K562 (cell line): Measurements from ENCODE around the gene CCDC88C. TPM values are rescaled to one million over a fixed set of nuclear protein-coding genes. Genes with fewer than 3 reads are reported as not detected.

Source experiments
- ATAC-seq: fragments of 200-7000 bp; cut with Tn5 transposase; 3 replicates; pipeline ENCODE4 v1.9.1; 2020; ENCODE audit warnings: moderate library complexity
- BruUV-seq: library from RNA; stranded (reverse); fragments of 400-500 nt; replicated peaks from 2 replicates; lab custom pipeline; 2021; lab: Mats Ljungman, UMichigan
- CTCF ChIA-PET: fragments of 300-600 bp; formaldehyde crosslinking; extraction: SDS; loops from one replicate; lab custom pipeline; 2021; ENCODE audit warnings: low intra/inter-chr PET ratio; lab: Yijun Ruan, JAX
- POLR2A ChIA-PET: fragments of 300-600, 350-650 bp; sonication (Branson Sonifier 250); formaldehyde crosslinking; extraction: SDS; loops from one replicate; lab custom pipeline; 2021; ENCODE audit warnings: antibody characterized with exemption, inconsistent platforms; lab: Yijun Ruan, JAX
- DNase-seq, 4 experiments: peaks; one replicate each; pipeline versions ENCODE4 v3.0.0 to v3.0.0-alpha.2; 2011 to 2018; ENCODE audit warnings: low spot score in 3 of 4, mixed read lengths in 3 of 4; ENCODE audit errors: extremely low read depth in 1 of 4
- FAIRE-seq: peaks from 2 replicates; lab custom pipeline; 2011; peaks lifted over from hg19 to GRCh38; lab: Jason Lieb, UNC
- H2AFZ ChIP-seq: 2 replicates; pipeline ENCODE4 v1.6.0; 2011; ENCODE audit warnings: low read depth, low read length, control low read depth, inconsistent platforms
- H3K27ac ChIP-seq: fragments of 200-600 bp; 3 replicates; pipeline ENCODE4 v1.8.0; 2011; ENCODE audit warnings: low read depth, mild to moderate bottlenecking, control low read depth, inconsistent platforms, low read length, moderate library complexity, mixed read lengths; ENCODE audit errors: extremely low read depth
- H3K27me3 ChIP-seq, 2 experiments: fragments of 300-600 bp in 1 of 2; 2 replicates in 1 of 2; 3 replicates in 1 of 2; pipeline versions ENCODE4 v1.6.0 to v1.8.0; 2011; ENCODE audit warnings: inconsistent platforms in 2 of 2, low read length in 2 of 2, mild to moderate bottlenecking in 1 of 2, mixed read lengths in 1 of 2, moderate library complexity in 1 of 2; ENCODE audit not compliant: control insufficient read depth in 2 of 2, insufficient read depth in 2 of 2
- H3K36me3 ChIP-seq: fragments of 300-600 bp; 3 replicates; pipeline ENCODE4 v1.8.0; 2011; ENCODE audit warnings: mild to moderate bottlenecking, low read length, inconsistent platforms; ENCODE audit not compliant: control insufficient read depth, insufficient read depth
- H3K4me1 ChIP-seq, 2 experiments: fragments of 200-600 bp in 1 of 2; replicated peaks in 1 of 2; 2 replicates in 1 of 2; 3 replicates in 1 of 2; pipeline versions ENCODE4 v1.5.1 to v1.8.0; 2011; ENCODE audit warnings: inconsistent platforms in 2 of 2, low read length in 2 of 2, mild to moderate bottlenecking in 1 of 2, mixed read lengths in 1 of 2, moderate library complexity in 1 of 2; ENCODE audit not compliant: control insufficient read depth in 2 of 2, insufficient read depth in 2 of 2
- H3K4me2 ChIP-seq: 2 replicates; pipeline ENCODE4 v1.6.1; 2011; ENCODE audit warnings: low read length, control low read depth, inconsistent platforms, mixed read lengths; ENCODE audit not compliant: insufficient read depth
- H3K4me3 ChIP-seq: fragments of 200-600 bp; sonication (generic), shearing (Covaris generic); 2 replicates; pipeline ENCODE4 v1.5.1; 2016; ENCODE audit warnings: control low read depth, inconsistent platforms
- H3K79me2 ChIP-seq: fragments of 200-600 bp; 3 replicates; pipeline ENCODE4 v1.8.0; 2011; ENCODE audit warnings: low read length, inconsistent platforms; ENCODE audit not compliant: control insufficient read depth, insufficient read depth
- H3K9ac ChIP-seq, 2 experiments: 2 replicates each; pipeline versions ENCODE4 v1.6.0 to v1.6.1; 2011; ENCODE audit warnings: low read depth in 2 of 2, low read length in 2 of 2, control low read depth in 1 of 2, inconsistent platforms in 1 of 2, mild to moderate bottlenecking in 1 of 2, mixed read lengths in 1 of 2; ENCODE audit not compliant: insufficient read depth in 1 of 2
- H3K9me1 ChIP-seq: one replicate; pipeline ENCODE4 v1.6.0; 2011; ENCODE audit warnings: inconsistent platforms, mild to moderate bottlenecking, low read length, moderate library complexity; ENCODE audit not compliant: control insufficient read depth, insufficient read depth
- H3K9me3 ChIP-seq: replicated peaks from 2 replicates; pipeline ENCODE4 v1.5.1; 2011; ENCODE audit warnings: low read depth, low read length, inconsistent platforms; ENCODE audit not compliant: control insufficient read depth, insufficient read depth
- H4K20me1 ChIP-seq: replicated peaks from 2 replicates; pipeline ENCODE4 v1.6.1; 2011; ENCODE audit warnings: low read length, inconsistent platforms, mixed read lengths; ENCODE audit not compliant: control insufficient read depth, insufficient read depth
- CREB1 ChIP-seq, 2 experiments: sonication (generic) in 1 of 2; formaldehyde crosslinking in 1 of 2; IDR thresholded peaks; 2 replicates each; pipeline versions ENCODE4 v1.6.1 to v1.8.0; 2012 to 2022; ENCODE audit warnings: inconsistent platforms in 1 of 2, mild to moderate bottlenecking in 1 of 2, missing genetic modification reagents in 1 of 2, moderate library complexity in 1 of 2
- CREBBP ChIP-seq: IDR thresholded peaks from one replicate; pipeline ENCODE4 v1.6.1; 2012; ENCODE audit warnings: low read depth, mild to moderate bottlenecking, control low read depth, inconsistent platforms, low read length
- GATA2 ChIP-seq: sonication (generic); formaldehyde crosslinking; IDR thresholded peaks from 2 replicates; pipeline ENCODE4 v1.4.0; 2020; ENCODE audit warnings: mild to moderate bottlenecking, missing genetic modification reagents
- PHB2 ChIP-seq: fragments of 450-650 bp; IDR thresholded peaks from 2 replicates; pipeline ENCODE4 v1.6.1; 2017; ENCODE audit warnings: low read depth
- SMARCC2 ChIP-seq: fragments of 450-650 bp; IDR thresholded peaks from 2 replicates; pipeline ENCODE4 v1.6.1; 2017; ENCODE audit warnings: antibody characterized with exemption, moderate library complexity, mild to moderate bottlenecking, low read depth
- TSC22D4 ChIP-seq: fragments of 450-650 bp; IDR thresholded peaks from 2 replicates; pipeline ENCODE4 v1.6.1; 2016; ENCODE audit warnings: missing genetic modification characterization, missing biosample characterization, control low read depth
- ZFPM2 ChIP-seq: fragments of 250-450 bp; sonication (Bioruptor Pico); IDR thresholded peaks from 2 replicates; pipeline ENCODE4 v1.5.1; 2022; ENCODE audit warnings: mild to moderate bottlenecking
- ZNF830 ChIP-seq: fragments of 250-450 bp; sonication (Bioruptor Pico); IDR thresholded peaks from 2 replicates; pipeline ENCODE4 v1.5.0; 2021; ENCODE audit warnings: mild to moderate bottlenecking
- WGBS: fragments of 100-300 bp; shearing (Covaris generic); methylation state at CpG from one replicate; pipeline ENCODE4 v1.1.6; 2016; ENCODE audit warnings: low coverage, mixed read lengths; ENCODE audit not compliant: insufficient coverage; ENCODE audit errors: missing lambda C conversion rate; 5-methylcytosine and 5-hydroxymethylcytosine counted together
- in situ Hi-C: fragments of 300-500 bp; cut with MboI; formaldehyde crosslinking; loops from 4 replicates; pipeline ENCODE4 v1.15.0; 2018; ENCODE audit warnings: inconsistent platforms, mixed read lengths
- intact Hi-C: fragments of 100-400 bp; cut with micrococcal nuclease; formaldehyde crosslinking; loops from 2 replicates; pipeline ENCODE4 v1.14.2; 2022
- polyA plus RNA-seq, 8 experiments: library from polyadenylated mRNA; depleted of rRNA in 4 of 8; stranded (reverse) in 5 of 8; unstranded in 3 of 8; fragments of >200 nt; fragmentation: Nextera tagmentation in 2 of 8; fragmentation: Illumina TruSeq in 1 of 8; extraction: Ambion mirVana in 2 of 8; extraction: Trizol in 1 of 8; gene quantifications; 2 replicates each; pipeline versions ENCODE4 v1.2.1 to v1.2.3, GENCODE V29; 2011 to 2014; ENCODE audit warnings: inconsistent platforms in 1 of 8, missing spikeins in 1 of 8
- total RNA-seq, 7 experiments: library from RNA; depleted of rRNA in 6 of 7; stranded (reverse); fragments of >200 nt in 6 of 7; fragmentation: Illumina TruSeq in 2 of 7; extraction: Trizol in 2 of 7; gene quantifications; 2 replicates each; pipeline versions ENCODE4 v1.2.1 to v1.2.3, GENCODE V29; 2011 to 2021; ENCODE audit warnings: low replicate concordance in 1 of 7
- TF ChIP-seq, protein P1 (sequence below), 2 experiments: fragments of 450-650 bp; formaldehyde crosslinking in 1 of 2; IDR thresholded peaks; 2 replicates each; pipeline versions ENCODE4 v1.4.0 to v1.6.1; 2014 to 2020; ENCODE audit warnings: mild to moderate bottlenecking in 2 of 2, borderline replicate concordance in 1 of 2, low read depth in 1 of 2
- TF ChIP-seq, protein P2 (sequence below), 2 experiments: IDR thresholded peaks; 2 replicates each; pipeline ENCODE4 v1.6.1; 2012; ENCODE audit warnings: improper control_type of control experiment in 2 of 2, low read depth in 2 of 2, low read length in 2 of 2, borderline replicate concordance in 1 of 2

Gene CCDC88C
- total and polyA plus RNA-seq, 9 of the 15 experiments (the other 6 are each of a cell fraction or from before 2014, with no cell fraction given) = 0.62 to 22.5 (median 10.7) TPM

DNA sequence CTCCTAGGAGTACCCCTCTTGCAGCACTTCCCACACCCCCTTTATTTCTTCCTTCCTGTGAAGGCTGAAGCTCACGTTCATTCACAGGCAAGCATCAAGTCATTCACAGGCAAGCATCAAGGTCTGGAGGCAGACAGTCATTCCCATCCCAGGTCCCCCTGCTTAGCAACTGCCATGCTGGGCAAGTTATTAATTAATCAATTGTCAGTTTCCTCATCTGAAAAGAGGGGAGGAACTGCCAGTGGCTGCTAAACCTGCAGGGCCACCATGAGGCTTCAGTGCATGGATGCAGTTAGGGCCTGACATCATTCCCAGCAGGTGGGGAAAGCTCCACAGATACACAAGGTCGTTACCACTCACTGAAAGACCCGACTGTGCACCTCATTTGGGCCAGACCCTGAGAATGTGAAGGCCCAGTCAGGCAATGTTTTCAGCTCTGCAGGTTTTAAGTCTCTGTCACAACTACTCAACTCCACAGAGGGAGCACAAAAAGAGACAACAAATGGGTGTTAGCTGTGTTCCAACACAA is 88.1 kb downstream of the CCDC88C start:
- in situ Hi-C loops = loop anchor here (10.0 kb wide), 1 partner anchor 95 kb away; no protein-coding TSS in a partner anchor
- no peak overlapping the region for H3K4me3 ChIP-seq
- H4K20me1 ChIP-seq = no peaks in the 10 kb centered on the region
- 0 out of 4 replicates have a peak overlapping the region, but pooled peaks of 1 of the 2 experiments have one; percentile 17 for H3K9ac ChIP-seq
- ChIA-PET CTCF (no interaction called here), POLR2A (no interaction called here)
- WGBS = 34% methylated on average over 3 of the region's 3 CpGs
- H3K27ac ChIP-seq = no peak overlapping the region
- H3K4me1 ChIP-seq = peaks cover 16 to 19% of the 10 kb centered on the region in 2 experiments; a peak in 4 of 5 replicates
- FAIRE-seq (no peak), DNase-seq (no peak), ATAC-seq (no peak)
- no peaks in the 10 kb centered on the region for H3K9me1 ChIP-seq
- no peak overlapping the region for H3K4me2 ChIP-seq
- H3K27me3 ChIP-seq = no peaks in the 10 kb centered on the region
- H2AFZ ChIP-seq = no peak overlapping the region
- BruUV-seq = no TSS peak
- no peaks in the 10 kb centered on the region for H3K79me2 ChIP-seq
- H3K9me3 ChIP-seq = no peaks in the 10 kb centered on the region
- intact Hi-C loops = no loop called here
- H3K36me3 ChIP-seq = peaks cover 7% of the 10 kb centered on the region; the same call in 2 of the 3 replicates
- TF ChIP-seq CREBBP = no peak
- TF ChIP-seq, protein P1, sequence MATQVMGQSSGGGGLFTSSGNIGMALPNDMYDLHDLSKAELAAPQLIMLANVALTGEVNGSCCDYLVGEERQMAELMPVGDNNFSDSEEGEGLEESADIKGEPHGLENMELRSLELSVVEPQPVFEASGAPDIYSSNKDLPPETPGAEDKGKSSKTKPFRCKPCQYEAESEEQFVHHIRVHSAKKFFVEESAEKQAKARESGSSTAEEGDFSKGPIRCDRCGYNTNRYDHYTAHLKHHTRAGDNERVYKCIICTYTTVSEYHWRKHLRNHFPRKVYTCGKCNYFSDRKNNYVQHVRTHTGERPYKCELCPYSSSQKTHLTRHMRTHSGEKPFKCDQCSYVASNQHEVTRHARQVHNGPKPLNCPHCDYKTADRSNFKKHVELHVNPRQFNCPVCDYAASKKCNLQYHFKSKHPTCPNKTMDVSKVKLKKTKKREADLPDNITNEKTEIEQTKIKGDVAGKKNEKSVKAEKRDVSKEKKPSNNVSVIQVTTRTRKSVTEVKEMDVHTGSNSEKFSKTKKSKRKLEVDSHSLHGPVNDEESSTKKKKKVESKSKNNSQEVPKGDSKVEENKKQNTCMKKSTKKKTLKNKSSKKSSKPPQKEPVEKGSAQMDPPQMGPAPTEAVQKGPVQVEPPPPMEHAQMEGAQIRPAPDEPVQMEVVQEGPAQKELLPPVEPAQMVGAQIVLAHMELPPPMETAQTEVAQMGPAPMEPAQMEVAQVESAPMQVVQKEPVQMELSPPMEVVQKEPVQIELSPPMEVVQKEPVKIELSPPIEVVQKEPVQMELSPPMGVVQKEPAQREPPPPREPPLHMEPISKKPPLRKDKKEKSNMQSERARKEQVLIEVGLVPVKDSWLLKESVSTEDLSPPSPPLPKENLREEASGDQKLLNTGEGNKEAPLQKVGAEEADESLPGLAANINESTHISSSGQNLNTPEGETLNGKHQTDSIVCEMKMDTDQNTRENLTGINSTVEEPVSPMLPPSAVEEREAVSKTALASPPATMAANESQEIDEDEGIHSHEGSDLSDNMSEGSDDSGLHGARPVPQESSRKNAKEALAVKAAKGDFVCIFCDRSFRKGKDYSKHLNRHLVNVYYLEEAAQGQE (IDR thresholded peaks at IDR 0.05; ENCODE audit: borderline replicate concordance) = no peak
- TF ChIP-seq, protein P1 (CRISPR knock-in tag; IDR thresholded peaks at IDR 0.05; ENCODE audit: low read depth) = no peak
- no peak for TF ChIP-seq ZNF830
- TF ChIP-seq PHB2 = no peak
- TF ChIP-seq SMARCC2 = no peak
- no peak for TF ChIP-seq TSC22D4 (tag)
- TF ChIP-seq ZFPM2 (CRISPR knock-in tag) = no peak
- TF ChIP-seq, protein P2, sequence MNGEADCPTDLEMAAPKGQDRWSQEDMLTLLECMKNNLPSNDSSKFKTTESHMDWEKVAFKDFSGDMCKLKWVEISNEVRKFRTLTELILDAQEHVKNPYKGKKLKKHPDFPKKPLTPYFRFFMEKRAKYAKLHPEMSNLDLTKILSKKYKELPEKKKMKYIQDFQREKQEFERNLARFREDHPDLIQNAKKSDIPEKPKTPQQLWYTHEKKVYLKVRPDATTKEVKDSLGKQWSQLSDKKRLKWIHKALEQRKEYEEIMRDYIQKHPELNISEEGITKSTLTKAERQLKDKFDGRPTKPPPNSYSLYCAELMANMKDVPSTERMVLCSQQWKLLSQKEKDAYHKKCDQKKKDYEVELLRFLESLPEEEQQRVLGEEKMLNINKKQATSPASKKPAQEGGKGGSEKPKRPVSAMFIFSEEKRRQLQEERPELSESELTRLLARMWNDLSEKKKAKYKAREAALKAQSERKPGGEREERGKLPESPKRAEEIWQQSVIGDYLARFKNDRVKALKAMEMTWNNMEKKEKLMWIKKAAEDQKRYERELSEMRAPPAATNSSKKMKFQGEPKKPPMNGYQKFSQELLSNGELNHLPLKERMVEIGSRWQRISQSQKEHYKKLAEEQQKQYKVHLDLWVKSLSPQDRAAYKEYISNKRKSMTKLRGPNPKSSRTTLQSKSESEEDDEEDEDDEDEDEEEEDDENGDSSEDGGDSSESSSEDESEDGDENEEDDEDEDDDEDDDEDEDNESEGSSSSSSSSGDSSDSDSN (IDR thresholded peaks at IDR 0.05; ENCODE audit: borderline replicate concordance in 1 of 2, low read depth in 2 of 2, low read length in 2 of 2) = no peak
- TF ChIP-seq CREB1 (IDR thresholded peaks at IDR 0.05) = no peak
- TF ChIP-seq CREB1 (CRISPR knock-in tag; IDR thresholded peaks at IDR 0.05) = no peak
- no peak for TF ChIP-seq GATA2 (CRISPR knock-in tag)
